ENCODE measurements around the gene ATF6. TPM values are rescaled to one million over a fixed set of nuclear protein-coding genes. Genes with fewer than 3 reads are reported as not detected.
"Not testable (repeated sequence)": the region's sequence is repeated elsewhere in the genome, so short reads cannot be mapped to it uniquely, and the experiment has no call there.

Gene ATF6
- total RNA-seq, 1 experiment from 2014 or later: 16.4 TPM

DNA sequence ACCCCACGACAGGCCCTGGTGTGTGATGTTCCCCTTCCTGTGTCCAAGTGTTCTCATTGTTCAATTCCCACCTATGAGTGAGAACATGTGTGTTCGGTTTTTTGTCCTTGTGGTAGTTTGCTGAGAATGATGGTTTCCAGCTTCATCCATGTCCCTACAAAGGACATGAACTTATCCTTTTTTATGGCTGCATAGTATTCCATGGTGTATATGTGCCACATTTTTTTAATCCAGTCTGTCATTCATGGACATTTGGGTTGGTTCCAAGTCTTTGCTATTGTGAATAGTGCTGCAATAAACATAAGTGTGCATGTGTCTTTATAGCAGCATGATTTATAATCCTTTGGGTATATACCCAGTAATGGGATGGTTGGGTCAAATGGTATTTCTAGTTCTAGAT is 43.1 kb downstream of the ATF6 start:
- H3K4me1 ChIP-seq (ENCODE audit: control insufficient read depth, insufficient read depth, low read length); DNase-seq (ENCODE audit: low read depth, low spot score); H3K36me3 ChIP-seq (ENCODE audit: control insufficient read depth, insufficient read depth, low read length); CTCF ChIA-PET; POLR2A ChIA-PET; ATAC-seq; H3K27me3 ChIP-seq (ENCODE audit: control insufficient read depth, insufficient read depth, low read length); H3K9me3 ChIP-seq (ENCODE audit: control insufficient read depth, insufficient read depth, low read depth, low read length); H3K27ac ChIP-seq (ENCODE audit: low read length); H3K4me3 ChIP-seq (ENCODE audit: low read depth in 2 of 2, low read length in 2 of 2); BruUV-seq (replicated peaks); intact Hi-C loops (cut with micrococcal nuclease; ENCODE audit: unreplicated experiment); in situ Hi-C loops (cut with HindIII; ENCODE audit: low pct_unique_long_range_greater_than_20kb, low sequenced_read_pairs): not testable (repeated sequence)

DNA sequence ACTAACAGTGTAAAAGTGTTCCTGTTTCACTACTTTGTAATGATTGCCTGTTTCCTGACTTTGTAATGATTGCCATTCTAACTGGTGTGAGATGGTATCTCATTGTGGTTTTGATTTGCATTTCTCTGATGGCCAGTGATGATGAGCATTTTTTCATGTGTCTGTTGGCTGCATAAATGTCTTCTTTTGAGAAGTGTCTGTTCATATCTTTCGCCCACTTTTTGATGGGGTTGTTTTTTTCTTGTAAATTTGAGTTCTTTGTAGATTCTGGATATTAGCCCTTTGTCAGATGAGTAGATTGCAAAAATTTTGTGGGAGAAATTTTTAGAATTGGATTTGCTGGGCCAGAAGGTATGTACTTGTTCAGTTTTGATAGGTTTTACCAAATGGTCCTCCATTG is 43.5 kb downstream of the ATF6 start:
- H3K27ac ChIP-seq (ENCODE audit: low read length); H3K9me3 ChIP-seq (ENCODE audit: control insufficient read depth, insufficient read depth, low read depth, low read length); ATAC-seq; H3K36me3 ChIP-seq (ENCODE audit: control insufficient read depth, insufficient read depth, low read length); POLR2A ChIA-PET; H3K4me1 ChIP-seq (ENCODE audit: control insufficient read depth, insufficient read depth, low read length); BruUV-seq (replicated peaks); DNase-seq (ENCODE audit: low read depth, low spot score); H3K27me3 ChIP-seq (ENCODE audit: control insufficient read depth, insufficient read depth, low read length); in situ Hi-C loops (cut with HindIII; ENCODE audit: low pct_unique_long_range_greater_than_20kb, low sequenced_read_pairs); CTCF ChIA-PET; H3K4me3 ChIP-seq (ENCODE audit: low read depth in 2 of 2, low read length in 2 of 2); intact Hi-C loops (cut with micrococcal nuclease; ENCODE audit: unreplicated experiment): not testable (repeated sequence)

DNA sequence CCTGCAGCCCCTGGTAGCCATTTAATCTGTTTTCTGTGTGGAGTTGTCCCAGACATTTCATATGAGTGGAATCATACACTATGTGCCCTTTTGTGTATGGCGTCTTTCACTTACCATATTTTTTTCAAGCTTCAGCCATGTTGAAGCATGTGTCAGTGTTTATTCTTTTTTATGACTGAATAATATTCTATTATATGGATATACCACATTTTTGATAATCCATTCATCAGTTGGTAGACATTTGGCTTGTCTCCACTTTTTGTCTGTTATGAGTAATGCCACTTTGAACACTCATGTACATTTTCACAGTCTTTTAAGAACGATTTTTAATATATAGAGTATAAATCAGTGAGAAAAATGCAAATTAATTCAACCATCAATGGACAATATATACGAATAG is 44.7 kb downstream of the ATF6 start:
- intact Hi-C loops (cut with micrococcal nuclease; ENCODE audit: unreplicated experiment): no loop called here
- CTCF ChIA-PET: no interaction called here

More for the DNA sequence above, 44.7 kb downstream of the ATF6 start:
- DNase-seq (ENCODE audit: low read depth, low spot score) (no peak), ATAC-seq (no peak)
- Histone ChIP-seq H3K4me3 (ENCODE audit: low read depth in 2 of 2, low read length in 2 of 2) (no peak overlapping the region), H3K27me3 (ENCODE audit: control insufficient read depth, insufficient read depth, low read length) (no peaks in the 10 kb centered on the region), H3K9me3 (ENCODE audit: control insufficient read depth, insufficient read depth, low read depth, low read length) (no peaks in the 10 kb centered on the region), H3K4me1 (ENCODE audit: control insufficient read depth, insufficient read depth, low read length) (no peaks in the 10 kb centered on the region), H3K27ac (ENCODE audit: low read length) (no peak overlapping the region), H3K36me3 (ENCODE audit: control insufficient read depth, insufficient read depth, low read length) (no peaks in the 10 kb centered on the region)
- BruUV-seq (replicated peaks): no TSS peak
- TF ChIP-seq TCF7L2 (IDR thresholded peaks at IDR 0.05; ENCODE audit: low read depth, low read length) (no peak), SIN3A (IDR thresholded peaks at IDR 0.05; ENCODE audit: borderline replicate concordance, insufficient read depth, low read depth, low read length) (no peak), POLR2AphosphoS5 (IDR thresholded peaks at IDR 0.05; ENCODE audit: low read depth, low read length) (no peak)
- TF ChIP-seq, protein P1, sequence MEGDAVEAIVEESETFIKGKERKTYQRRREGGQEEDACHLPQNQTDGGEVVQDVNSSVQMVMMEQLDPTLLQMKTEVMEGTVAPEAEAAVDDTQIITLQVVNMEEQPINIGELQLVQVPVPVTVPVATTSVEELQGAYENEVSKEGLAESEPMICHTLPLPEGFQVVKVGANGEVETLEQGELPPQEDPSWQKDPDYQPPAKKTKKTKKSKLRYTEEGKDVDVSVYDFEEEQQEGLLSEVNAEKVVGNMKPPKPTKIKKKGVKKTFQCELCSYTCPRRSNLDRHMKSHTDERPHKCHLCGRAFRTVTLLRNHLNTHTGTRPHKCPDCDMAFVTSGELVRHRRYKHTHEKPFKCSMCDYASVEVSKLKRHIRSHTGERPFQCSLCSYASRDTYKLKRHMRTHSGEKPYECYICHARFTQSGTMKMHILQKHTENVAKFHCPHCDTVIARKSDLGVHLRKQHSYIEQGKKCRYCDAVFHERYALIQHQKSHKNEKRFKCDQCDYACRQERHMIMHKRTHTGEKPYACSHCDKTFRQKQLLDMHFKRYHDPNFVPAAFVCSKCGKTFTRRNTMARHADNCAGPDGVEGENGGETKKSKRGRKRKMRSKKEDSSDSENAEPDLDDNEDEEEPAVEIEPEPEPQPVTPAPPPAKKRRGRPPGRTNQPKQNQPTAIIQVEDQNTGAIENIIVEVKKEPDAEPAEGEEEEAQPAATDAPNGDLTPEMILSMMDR (IDR thresholded peaks at IDR 0.05): no peak
- TF ChIP-seq, protein P2, sequence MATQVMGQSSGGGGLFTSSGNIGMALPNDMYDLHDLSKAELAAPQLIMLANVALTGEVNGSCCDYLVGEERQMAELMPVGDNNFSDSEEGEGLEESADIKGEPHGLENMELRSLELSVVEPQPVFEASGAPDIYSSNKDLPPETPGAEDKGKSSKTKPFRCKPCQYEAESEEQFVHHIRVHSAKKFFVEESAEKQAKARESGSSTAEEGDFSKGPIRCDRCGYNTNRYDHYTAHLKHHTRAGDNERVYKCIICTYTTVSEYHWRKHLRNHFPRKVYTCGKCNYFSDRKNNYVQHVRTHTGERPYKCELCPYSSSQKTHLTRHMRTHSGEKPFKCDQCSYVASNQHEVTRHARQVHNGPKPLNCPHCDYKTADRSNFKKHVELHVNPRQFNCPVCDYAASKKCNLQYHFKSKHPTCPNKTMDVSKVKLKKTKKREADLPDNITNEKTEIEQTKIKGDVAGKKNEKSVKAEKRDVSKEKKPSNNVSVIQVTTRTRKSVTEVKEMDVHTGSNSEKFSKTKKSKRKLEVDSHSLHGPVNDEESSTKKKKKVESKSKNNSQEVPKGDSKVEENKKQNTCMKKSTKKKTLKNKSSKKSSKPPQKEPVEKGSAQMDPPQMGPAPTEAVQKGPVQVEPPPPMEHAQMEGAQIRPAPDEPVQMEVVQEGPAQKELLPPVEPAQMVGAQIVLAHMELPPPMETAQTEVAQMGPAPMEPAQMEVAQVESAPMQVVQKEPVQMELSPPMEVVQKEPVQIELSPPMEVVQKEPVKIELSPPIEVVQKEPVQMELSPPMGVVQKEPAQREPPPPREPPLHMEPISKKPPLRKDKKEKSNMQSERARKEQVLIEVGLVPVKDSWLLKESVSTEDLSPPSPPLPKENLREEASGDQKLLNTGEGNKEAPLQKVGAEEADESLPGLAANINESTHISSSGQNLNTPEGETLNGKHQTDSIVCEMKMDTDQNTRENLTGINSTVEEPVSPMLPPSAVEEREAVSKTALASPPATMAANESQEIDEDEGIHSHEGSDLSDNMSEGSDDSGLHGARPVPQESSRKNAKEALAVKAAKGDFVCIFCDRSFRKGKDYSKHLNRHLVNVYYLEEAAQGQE (IDR thresholded peaks at IDR 0.05; ENCODE audit: insufficient read depth in 1 of 2, low read depth in 2 of 2, low read length in 1 of 2): no peak
- in situ Hi-C loops (cut with HindIII; ENCODE audit: low pct_unique_long_range_greater_than_20kb, low sequenced_read_pairs): no loop called here
- POLR2A ChIA-PET: no interaction called here

Data from Panc1 (cell line).